NCI-H524 (cell line): ENCODE data around the gene FXYD5.

Experiments
- DNase-seq, 2 experiments: peaks; one replicate each; lab custom pipeline; 2025; lab: John Stamatoyannopoulos, UW

The FXYD5 gene

DNA sequence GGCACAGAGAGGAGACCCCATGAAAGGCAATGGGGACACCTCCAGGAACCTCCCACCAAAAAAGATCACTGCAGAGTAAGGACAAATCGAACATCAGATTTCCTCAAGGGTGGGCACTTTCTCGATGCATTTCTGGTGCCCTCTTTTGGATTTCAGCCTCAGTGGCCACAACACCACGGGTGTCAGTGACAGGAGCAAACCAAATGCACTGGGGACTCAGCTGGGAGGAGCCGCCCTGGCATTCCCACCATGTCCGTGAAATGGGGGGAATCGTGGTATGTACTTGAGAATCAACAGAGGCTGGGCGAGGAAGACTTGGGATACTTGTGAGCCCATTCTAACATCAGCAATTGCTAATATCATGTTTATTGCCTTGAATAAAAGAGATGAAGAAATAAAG is 57.7 kb downstream of the FXYD5 start:
- no peak for DNase-seq

GRCh38 chr19:35213663-35214632 is 59.4 kb downstream of the FXYD5 start:
- peak; percentile 52 to 78 for DNase-seq

DNA sequence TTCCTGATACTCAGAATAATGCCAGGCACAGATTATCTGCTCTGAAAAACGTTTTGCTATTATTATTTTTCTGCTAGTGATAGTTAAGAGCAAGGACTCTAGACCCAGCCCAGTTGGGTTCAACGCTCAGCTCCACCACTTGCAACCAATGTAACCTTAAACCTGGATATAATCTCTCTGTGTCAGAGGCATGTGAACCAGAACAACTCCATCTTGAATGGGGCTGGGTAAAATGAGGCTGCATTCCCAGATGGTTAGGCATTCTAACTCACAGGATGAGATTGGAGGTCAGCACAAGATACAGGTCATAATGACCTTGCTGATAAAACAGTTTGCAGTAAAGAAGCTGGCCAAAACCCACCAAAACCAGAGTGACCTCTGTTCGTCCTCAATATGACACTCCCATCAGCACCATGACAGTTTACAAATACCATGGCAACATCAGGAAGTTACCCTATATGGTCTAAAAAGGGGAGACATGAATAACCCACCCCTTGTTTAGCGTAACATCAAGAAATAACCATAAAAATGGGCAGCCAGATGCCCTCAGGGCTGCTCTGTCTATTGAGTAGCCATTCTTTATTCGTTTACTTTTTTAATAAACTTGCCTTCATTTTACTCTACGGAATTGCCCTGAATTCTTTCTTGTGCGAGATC is 60.4 kb downstream of the FXYD5 start:
- no peak for DNase-seq

DNA sequence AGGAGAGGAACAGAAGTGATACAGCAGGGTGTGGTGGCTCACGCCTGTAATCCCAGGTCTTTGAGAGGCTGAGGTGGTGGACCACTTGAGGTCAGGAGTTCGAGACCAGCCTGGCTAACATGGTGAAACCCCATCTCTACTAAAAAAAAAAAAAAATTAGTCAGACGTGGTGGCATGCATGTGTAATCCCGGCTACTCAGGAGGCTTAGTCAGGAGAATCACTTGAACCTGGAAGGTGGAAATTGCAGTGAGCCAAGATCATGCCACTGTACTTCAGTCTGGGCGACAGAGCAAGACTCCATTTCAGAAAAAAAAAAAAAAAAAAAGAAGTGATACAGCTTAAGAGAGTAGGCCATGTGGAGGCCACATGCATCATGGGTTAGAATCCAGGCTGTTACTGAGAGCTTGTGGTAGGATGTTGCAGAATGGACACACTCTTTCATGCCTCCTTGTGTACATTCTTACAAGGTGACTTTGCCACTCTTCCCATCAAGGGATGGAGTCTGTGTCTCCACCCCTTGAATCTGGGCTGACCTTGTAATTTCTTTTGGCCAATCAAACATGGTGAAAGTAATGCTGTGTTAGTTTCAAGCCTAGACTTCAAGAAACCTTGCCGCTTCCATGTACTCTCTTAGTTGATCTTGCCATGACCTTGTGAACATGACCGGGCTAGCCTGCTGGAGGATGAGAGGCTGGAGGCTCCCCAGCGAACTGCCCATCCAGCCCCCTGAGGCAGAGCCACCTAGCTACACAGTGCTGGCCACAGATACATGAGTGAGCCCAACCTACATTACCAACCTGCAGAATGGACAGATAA is 61.7 kb downstream of the FXYD5 start:
- DNase-seq = no peak

GRCh38 chr19:35216833-35217648 is 62.5 kb downstream of the FXYD5 start:
- DNase-seq = no peak

DNA sequence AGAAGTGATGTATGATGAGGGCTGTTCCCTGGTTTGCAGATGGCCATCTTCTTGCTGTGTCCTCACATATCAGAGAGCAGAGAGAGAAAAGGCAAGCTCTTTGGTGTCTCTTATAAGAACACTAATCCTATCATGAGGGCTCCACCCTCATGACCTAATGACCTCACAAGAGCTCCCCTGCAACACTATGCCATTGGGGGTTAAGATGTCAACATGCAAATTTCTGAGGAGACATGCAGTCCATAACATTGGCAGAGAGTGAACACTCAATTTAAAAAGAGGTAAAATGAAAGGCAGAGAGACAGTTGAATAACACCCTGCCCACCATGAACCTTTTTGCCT is 63.1 kb downstream of the FXYD5 start:
- DNase-seq = no peak

GRCh38 chr19:35219008-35219407 is 64.5 kb downstream of the FXYD5 start:
- no peak for DNase-seq
